Measurements from ENCODE around the gene ANKRD53. TPM values are rescaled to one million over a fixed set of nuclear protein-coding genes. Genes with fewer than 3 reads are reported as not detected.
"Not testable (repeated sequence)": the region's sequence is repeated elsewhere in the genome, so short reads cannot be mapped to it uniquely, and the experiment has no call there.

Gene ANKRD53
- total RNA-seq, 1 experiment from 2014 or later, result 0.36 TPM

GRCh38 chr2:71001592-71001927, 23.1 kb downstream of the ANKRD53 start:
- no peak overlapping the region for H3K4me3 ChIP-seq
- H3K9me3 ChIP-seq (replicated peaks), result no peaks in the 10 kb centered on the region
- H3K27ac ChIP-seq, result no peak overlapping the region
- no peak for DNase-seq
- no peaks in the 10 kb centered on the region for H3K4me1 ChIP-seq
- no peaks in the 10 kb centered on the region for H3K36me3 ChIP-seq
- H3K27me3 ChIP-seq, result no peaks in the 10 kb centered on the region

- Histone ChIP-seq H3K9me3 (replicated peaks) (no peaks in the 10 kb centered on the region), H3K4me1 (no peaks in the 10 kb centered on the region), H3K4me3 (no peak overlapping the region), H3K27me3 (no peaks in the 10 kb centered on the region), H3K27ac (no peak overlapping the region), H3K36me3 (no peaks in the 10 kb centered on the region)
- DNase-seq, result peak in 1 of 2 experiments; percentile 45
These were observed 23.6 kb downstream of the ANKRD53 start for GRCh38 chr2:71001981-71002570.

- no peak overlapping the region for H3K27ac ChIP-seq
- no peak for DNase-seq
- H3K27me3 ChIP-seq, result no peaks in the 10 kb centered on the region
- no peaks in the 10 kb centered on the region for H3K4me1 ChIP-seq
- H3K9me3 ChIP-seq (replicated peaks), result no peaks in the 10 kb centered on the region
- no peaks in the 10 kb centered on the region for H3K36me3 ChIP-seq
- no peak overlapping the region for H3K4me3 ChIP-seq
These were observed 25.0 kb downstream of the ANKRD53 start for GRCh38 chr2:71003396-71003795.

GRCh38 chr2:71003966-71004755, 25.7 kb downstream of the ANKRD53 start:
- DNase-seq, result no peak
- Histone ChIP-seq H3K4me1 (no peaks in the 10 kb centered on the region), H3K4me3 (no peak overlapping the region), H3K36me3 (no peaks in the 10 kb centered on the region), H3K27ac (no peak overlapping the region), H3K9me3 (replicated peaks) (no peaks in the 10 kb centered on the region), H3K27me3 (no peaks in the 10 kb centered on the region)

GRCh38 chr2:71004857-71005256, 26.4 kb downstream of the ANKRD53 start:
- Histone ChIP-seq H3K4me3 (no peak overlapping the region), H3K9me3 (replicated peaks) (no peaks in the 10 kb centered on the region), H3K4me1 (no peaks in the 10 kb centered on the region), H3K36me3 (no peaks in the 10 kb centered on the region), H3K27me3 (no peaks in the 10 kb centered on the region), H3K27ac (no peak overlapping the region)
- no peak for DNase-seq

GRCh38 chr2:71005271-71006202, 27.1 kb downstream of the ANKRD53 start:
- Histone ChIP-seq H3K27me3 (no peaks in the 10 kb centered on the region), H3K4me3 (no peak overlapping the region), H3K27ac (no peak overlapping the region), H3K9me3 (replicated peaks) (no peaks in the 10 kb centered on the region), H3K4me1 (no peaks in the 10 kb centered on the region), H3K36me3 (no peaks in the 10 kb centered on the region)
- DNase-seq, result no peak

- H3K36me3 ChIP-seq, result no peaks in the 10 kb centered on the region
- no peak for DNase-seq
- H3K9me3 ChIP-seq (replicated peaks), result no peaks in the 10 kb centered on the region
- no peak overlapping the region for H3K4me3 ChIP-seq
- no peak overlapping the region for H3K27ac ChIP-seq
- no peaks in the 10 kb centered on the region for H3K4me1 ChIP-seq
- no peaks in the 10 kb centered on the region for H3K27me3 ChIP-seq
These were observed 27.9 kb downstream of the ANKRD53 start for GRCh38 chr2:71006323-71006722.

- no peak overlapping the region for H3K27ac ChIP-seq
- H3K4me1 ChIP-seq, result no peaks in the 10 kb centered on the region
These were observed 28.7 kb downstream of the ANKRD53 start for GRCh38 chr2:71006955-71007799.

GRCh38 chr2:71008342-71008741, 29.9 kb downstream of the ANKRD53 start:
- Histone ChIP-seq H3K27ac (no peak overlapping the region), H3K4me3 (no peak overlapping the region), H3K27me3 (no peaks in the 10 kb centered on the region)

More at GRCh38 chr2:71006955-71007799, 28.7 kb downstream of the ANKRD53 start:
- no peaks in the 10 kb centered on the region for H3K9me3 ChIP-seq (replicated peaks)
- no peaks in the 10 kb centered on the region for H3K36me3 ChIP-seq
- no peaks in the 10 kb centered on the region for H3K27me3 ChIP-seq
- H3K4me3 ChIP-seq, result no peak overlapping the region
- DNase-seq, result no peak

GRCh38 chr2:71011786-71012185, 33.4 kb downstream of the ANKRD53 start:
- not testable (repeated sequence) for DNase-seq

More at GRCh38 chr2:71008342-71008741, 29.9 kb downstream of the ANKRD53 start:
- Histone ChIP-seq H3K4me1 (no peaks in the 10 kb centered on the region), H3K36me3 (no peaks in the 10 kb centered on the region), H3K9me3 (replicated peaks) (no peaks in the 10 kb centered on the region)
- no peak for DNase-seq

GRCh38 chr2:71018625-71019024, 40.2 kb downstream of the ANKRD53 start:
- no peak for DNase-seq
- Histone ChIP-seq H3K4me3 (no peak overlapping the region), H3K36me3 (no peaks in the 10 kb centered on the region), H3K27ac (no peak overlapping the region), H3K27me3 (no peaks in the 10 kb centered on the region), H3K9me3 (replicated peaks) (peaks cover 7% of the 10 kb centered on the region; the same call in 1 of the 2 replicates), H3K4me1 (no peaks in the 10 kb centered on the region)

More at GRCh38 chr2:71011786-71012185, 33.4 kb downstream of the ANKRD53 start:
- not testable (repeated sequence) for H3K9me3 ChIP-seq (replicated peaks); H3K27me3 ChIP-seq; H3K27ac ChIP-seq; H3K4me3 ChIP-seq; H3K4me1 ChIP-seq; H3K36me3 ChIP-seq

GRCh38 chr2:71019989-71020388, 41.6 kb downstream of the ANKRD53 start:
- H3K36me3 ChIP-seq; H3K27ac ChIP-seq; H3K27me3 ChIP-seq; H3K4me3 ChIP-seq; H3K9me3 ChIP-seq (replicated peaks); DNase-seq; H3K4me1 ChIP-seq: not testable (repeated sequence)

- not testable (repeated sequence) for H3K4me3 ChIP-seq; H3K27ac ChIP-seq; H3K4me1 ChIP-seq; DNase-seq; H3K36me3 ChIP-seq; H3K27me3 ChIP-seq; H3K9me3 ChIP-seq (replicated peaks)
These were observed 43.0 kb downstream of the ANKRD53 start for GRCh38 chr2:71021394-71021793.

- H3K4me1 ChIP-seq; DNase-seq; H3K27ac ChIP-seq; H3K4me3 ChIP-seq; H3K36me3 ChIP-seq; H3K27me3 ChIP-seq; H3K9me3 ChIP-seq (replicated peaks): not testable (repeated sequence)
These were observed 45.3 kb downstream of the ANKRD53 start for GRCh38 chr2:71023553-71024243.
